ENCODE data around the gene TSPYL2. TPM values are rescaled to one million over a fixed set of nuclear protein-coding genes. Genes with fewer than 3 reads are reported as not detected.

TSPYL2 gene
- 10 to 100 TPM; 28.6 to 60.0 (median 51.7) TPM for total RNA-seq
- 10 to 100 TPM; 35.6 to 65.8 (median 58.6) TPM for polyA plus RNA-seq
- long read RNA-seq, donor 1, full-length matches to known transcripts: 3 of 3 reads
- long read RNA-seq, donor 1, partial matches to known transcripts: 0 of 3 reads
- long read RNA-seq, donor 1, other reads (novel, unspliced or antisense): 0 of 3 reads
- long read RNA-seq, donor 2, partial matches to known transcripts: 0 of 4 reads
- long read RNA-seq, donor 2, other reads (novel, unspliced or antisense): 0 of 4 reads

DNA sequence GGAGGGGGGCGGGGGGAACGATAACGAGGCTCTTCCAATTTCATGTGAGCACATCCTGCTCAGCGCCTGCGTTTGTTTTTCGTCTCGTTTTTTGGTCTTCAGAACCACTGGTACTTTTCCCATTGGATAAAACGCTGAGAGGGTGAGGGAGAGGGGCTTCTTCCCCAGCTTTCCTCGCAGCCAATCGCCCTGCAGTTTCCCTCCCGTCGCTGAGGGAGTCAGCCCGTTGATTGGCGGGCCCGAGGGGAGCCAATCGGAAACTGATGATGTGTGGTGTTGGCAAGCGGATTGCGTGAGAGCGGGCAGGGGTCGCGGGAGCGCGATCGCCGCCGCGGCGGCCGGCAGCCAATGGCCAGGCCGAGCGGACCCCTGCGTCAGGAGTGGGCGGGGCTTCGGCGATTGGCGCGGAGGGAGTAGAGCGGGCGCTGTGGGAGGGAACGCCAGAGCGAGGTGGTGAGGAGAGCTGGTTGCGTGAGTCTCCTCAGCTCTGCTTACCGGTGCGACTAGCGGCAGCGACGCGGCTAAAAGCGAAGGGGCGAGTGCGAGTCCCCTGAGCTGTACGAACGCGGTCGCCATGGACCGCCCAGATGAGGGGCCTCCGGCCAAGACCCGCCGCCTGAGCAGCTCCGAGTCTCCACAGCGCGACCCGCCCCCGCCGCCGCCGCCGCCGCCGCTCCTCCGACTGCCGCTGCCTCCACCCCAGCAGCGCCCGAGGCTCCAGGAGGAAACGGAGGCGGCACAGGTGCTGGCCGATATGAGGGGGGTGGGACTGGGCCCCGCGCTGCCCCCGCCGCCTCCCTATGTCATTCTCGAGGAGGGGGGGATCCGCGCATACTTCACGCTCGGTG is at the start of gene TSPYL2:
TSPYL2 (plus strand) TSS at position 443 of the 848 bp plus-strand sequence; CDS start at position 575, 132 bp downstream.
- WGBS, 5 donors: 1 to 50% (median 5%) methylated on average over 8 to 86 of the region's 86 CpGs
- peak; percentile 96 for DNase-seq

DNA sequence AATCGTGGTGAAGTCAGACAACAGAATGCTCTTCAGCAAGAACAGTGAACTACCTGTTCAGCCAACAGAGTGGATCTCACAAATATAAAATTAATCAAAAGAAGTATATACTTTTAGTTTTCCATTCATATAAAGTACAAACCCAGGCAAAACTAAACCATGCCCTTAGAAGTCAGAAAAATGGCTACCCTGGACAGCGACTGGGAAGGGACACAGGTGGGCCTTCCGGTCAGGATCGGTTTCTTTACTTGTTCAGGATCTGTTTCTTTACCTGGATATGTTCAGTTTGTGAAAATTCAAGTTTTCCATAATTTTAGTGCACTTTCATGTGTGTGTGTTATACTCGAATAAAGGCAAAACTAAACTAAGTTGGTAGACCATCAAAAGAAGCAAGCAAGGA is 46.0 kb upstream of the TSPYL2 start:
- intact Hi-C loops (cut with DNase I; ENCODE audit: low total_unique reads): no loop called here
- no peak for DNase-seq
- no peak overlapping the region for H3K27ac ChIP-seq
- H3K4me3 ChIP-seq: no peak overlapping the region
- TF ChIP-seq POLR2A (IDR thresholded peaks at IDR 0.05): no peak
- TF ChIP-seq, protein P1, sequence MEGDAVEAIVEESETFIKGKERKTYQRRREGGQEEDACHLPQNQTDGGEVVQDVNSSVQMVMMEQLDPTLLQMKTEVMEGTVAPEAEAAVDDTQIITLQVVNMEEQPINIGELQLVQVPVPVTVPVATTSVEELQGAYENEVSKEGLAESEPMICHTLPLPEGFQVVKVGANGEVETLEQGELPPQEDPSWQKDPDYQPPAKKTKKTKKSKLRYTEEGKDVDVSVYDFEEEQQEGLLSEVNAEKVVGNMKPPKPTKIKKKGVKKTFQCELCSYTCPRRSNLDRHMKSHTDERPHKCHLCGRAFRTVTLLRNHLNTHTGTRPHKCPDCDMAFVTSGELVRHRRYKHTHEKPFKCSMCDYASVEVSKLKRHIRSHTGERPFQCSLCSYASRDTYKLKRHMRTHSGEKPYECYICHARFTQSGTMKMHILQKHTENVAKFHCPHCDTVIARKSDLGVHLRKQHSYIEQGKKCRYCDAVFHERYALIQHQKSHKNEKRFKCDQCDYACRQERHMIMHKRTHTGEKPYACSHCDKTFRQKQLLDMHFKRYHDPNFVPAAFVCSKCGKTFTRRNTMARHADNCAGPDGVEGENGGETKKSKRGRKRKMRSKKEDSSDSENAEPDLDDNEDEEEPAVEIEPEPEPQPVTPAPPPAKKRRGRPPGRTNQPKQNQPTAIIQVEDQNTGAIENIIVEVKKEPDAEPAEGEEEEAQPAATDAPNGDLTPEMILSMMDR (IDR thresholded peaks at IDR 0.05 in 8 of 11, conservative IDR thresholded peaks at IDR 0.05 in 3 of 11): no peak
- TF ChIP-seq POLR2AphosphoS5 (IDR thresholded peaks at IDR 0.05): no peak
- WGBS, 5 donors: 57 to 79% (median 77%) methylated on average over 5 of the region's 5 CpGs
- peaks cover 0 to 32% (median 0%) of the 10 kb centered on the region in 7 donors for H3K27me3 ChIP-seq (replicated peaks in 1 of 7)
- H3K9me3 ChIP-seq: no peaks in the 10 kb centered on the region
- H3K36me3 ChIP-seq: no peaks in the 10 kb centered on the region
- H3K4me1 ChIP-seq: no peaks in the 10 kb centered on the region

More for the DNA sequence above, at the start of gene TSPYL2:
- peak; percentile 99 to 100 (median 99) for TF ChIP-seq POLR2AphosphoS5 (IDR thresholded peaks at IDR 0.05)
- TF ChIP-seq POLR2A (IDR thresholded peaks at IDR 0.05): peak; percentile 72 to 99 (median 94)
- TF ChIP-seq, protein P1 (IDR thresholded peaks at IDR 0.05 in 8 of 11, conservative IDR thresholded peaks at IDR 0.05 in 3 of 11): no peak
- Histone ChIP-seq H3K27me3 (replicated peaks in 1 of 7) (no peaks in the 10 kb centered on the region), H3K4me1 (peaks cover 0 to 30% (median 16%) of the 10 kb centered on the region in 6 donors), H3K27ac (peak within 1 kb of the TSS; percentile 78 to 94 (median 92)), H3K4me3 (peak within 1 kb of the TSS; percentile 50 to 86 (median 56)), H3K9me3 (no peaks in the 10 kb centered on the region), H3K36me3 (peaks cover 0 to 28% (median 3%) of the 10 kb centered on the region in 6 donors)
- intact Hi-C loops (cut with DNase I; ENCODE audit: low total_unique reads): no loop called here

DNA sequence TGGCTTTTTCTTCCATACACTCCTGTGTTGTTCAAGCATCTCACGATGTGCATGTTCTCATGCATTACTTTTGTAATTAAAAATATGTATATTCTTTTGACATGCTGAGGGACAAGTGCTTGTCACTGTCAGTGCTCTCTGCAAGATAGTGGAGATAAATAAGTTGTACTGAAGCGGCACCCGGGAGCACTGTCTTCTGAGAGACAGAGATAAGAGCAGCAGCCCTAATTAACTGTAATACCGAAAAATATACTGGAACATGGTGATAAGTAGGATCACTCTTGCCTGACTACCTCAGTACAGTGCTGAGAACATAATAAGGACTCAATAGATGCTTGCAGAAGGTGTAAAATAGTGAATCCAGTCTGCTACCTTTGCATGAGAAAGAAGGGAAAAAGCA is 42.9 kb upstream of the TSPYL2 start:
- no peaks in the 10 kb centered on the region for H3K36me3 ChIP-seq
- no peak overlapping the region for H3K4me3 ChIP-seq
- peaks cover 0 to 35% (median 0%) of the 10 kb centered on the region in 7 donors for H3K27me3 ChIP-seq (replicated peaks in 1 of 7)
- TF ChIP-seq POLR2A (IDR thresholded peaks at IDR 0.05): no peak
- TF ChIP-seq, protein P1 (IDR thresholded peaks at IDR 0.05 in 8 of 11, conservative IDR thresholded peaks at IDR 0.05 in 3 of 11): no peak
- TF ChIP-seq POLR2AphosphoS5 (IDR thresholded peaks at IDR 0.05): no peak
- intact Hi-C loops (cut with DNase I; ENCODE audit: low total_unique reads): no loop called here
- H3K4me1 ChIP-seq: no peaks in the 10 kb centered on the region
- H3K9me3 ChIP-seq: no peaks in the 10 kb centered on the region
- H3K27ac ChIP-seq: no peak overlapping the region
- no peak for DNase-seq
- 58 to 85% (median 77%) methylated on average over 4 of the region's 4 CpGs for WGBS, 5 donors

DNA sequence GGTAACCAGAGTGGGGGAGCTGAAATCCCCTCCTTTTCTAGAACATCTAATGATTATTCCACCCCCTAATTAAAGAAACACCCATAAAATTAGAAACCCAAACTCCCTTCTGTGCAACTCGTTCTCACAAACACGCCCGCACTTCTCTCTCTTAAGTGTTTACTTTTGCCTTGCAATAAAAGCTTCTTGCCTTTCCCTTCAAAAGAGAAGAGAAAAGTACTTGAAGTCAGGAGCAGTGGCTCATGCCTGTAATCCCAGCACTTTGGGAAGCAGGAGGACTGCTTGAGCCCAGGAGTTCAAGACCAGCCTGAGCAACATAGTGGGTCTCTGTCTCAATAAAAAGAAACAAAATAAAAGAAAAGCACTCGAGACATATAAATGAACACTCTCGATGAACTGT is 37.2 kb upstream of the TSPYL2 start:
- Histone ChIP-seq H3K4me3 (no peak overlapping the region), H3K9me3 (no peaks in the 10 kb centered on the region), H3K27ac (no peak overlapping the region), H3K36me3 (no peaks in the 10 kb centered on the region), H3K4me1 (no peaks in the 10 kb centered on the region), H3K27me3 (replicated peaks in 1 of 7) (peaks cover 0 to 27% (median 0%) of the 10 kb centered on the region in 7 donors)
- TF ChIP-seq, protein P1 (IDR thresholded peaks at IDR 0.05 in 8 of 11, conservative IDR thresholded peaks at IDR 0.05 in 3 of 11): no peak
- TF ChIP-seq POLR2A (IDR thresholded peaks at IDR 0.05) (no peak), POLR2AphosphoS5 (IDR thresholded peaks at IDR 0.05) (no peak)
- intact Hi-C loops (cut with DNase I; ENCODE audit: low total_unique reads): no loop called here
- 76 to 95% (median 90%) methylated on average over 5 of the region's 5 CpGs for WGBS, 5 donors
- no peak for DNase-seq

All from spleen (tissue), 13 donors.